ENCODE results near the gene CYP27B1. TPM values are rescaled to one million over a fixed set of nuclear protein-coding genes. Genes with fewer than 3 reads are reported as not detected.

The CYP27B1 gene
- total and polyA plus RNA-seq, 2 donors (not counting 3 experiments of a cell fraction or from before 2014, with no cell fraction given), result 0.62 to 2.7 TPM

DNA sequence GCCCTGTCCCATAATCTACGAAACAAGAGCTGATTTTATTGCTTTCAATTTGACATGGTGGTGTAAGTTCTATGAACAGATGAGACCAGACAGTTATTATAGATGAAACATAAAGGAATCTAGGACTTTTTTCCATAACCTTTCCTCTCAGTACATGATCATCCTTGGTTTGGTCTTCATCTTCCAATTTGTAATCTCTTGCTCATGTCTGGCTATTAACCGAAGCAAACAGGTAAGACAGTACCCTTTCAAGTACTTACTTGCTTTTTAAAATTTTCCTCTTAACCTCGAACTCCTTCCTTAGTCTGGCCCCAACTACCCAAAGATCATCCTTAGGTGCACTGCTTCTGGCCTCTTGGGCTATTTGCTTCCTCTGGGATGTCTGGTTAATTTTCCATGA is 20.9 kb downstream of the CYP27B1 start:
- Histone ChIP-seq H2AFZ (ENCODE audit: low read depth, low read length) (no peak overlapping the region), H3K27ac (ENCODE audit: insufficient read depth, low read depth, low read length) (no peak overlapping the region), H3K4me3 (replicated peaks in 1 of 3; ENCODE audit: insufficient read depth in 1 of 3, low read depth in 1 of 3, low read length in 3 of 3) (no peak overlapping the region), H3K27me3 (ENCODE audit: control insufficient read depth in 2 of 2, insufficient read depth in 2 of 2, low read length in 2 of 2) (peaks cover 3 to 5% of the 10 kb centered on the region in 2 experiments), H3K36me3 (ENCODE audit: control insufficient read depth in 2 of 2, extremely low read depth in 1 of 2, insufficient read depth in 2 of 2, low read length in 2 of 2) (peaks cover 4 to 22% of the 10 kb centered on the region in 2 experiments), H3K9me1 (replicated peaks; ENCODE audit: control insufficient read depth, extremely low read depth, insufficient read depth, low read length) (no peaks in the 10 kb centered on the region), H3K9ac (replicated peaks; ENCODE audit: extremely low read depth, insufficient read depth, low read length) (no peak overlapping the region), H3K79me2 (ENCODE audit: control insufficient read depth, insufficient read depth, low read length) (peaks cover 9% of the 10 kb centered on the region), H3K4me1 (ENCODE audit: control insufficient read depth, extremely low read depth, insufficient read depth, low read length) (peaks cover 11% of the 10 kb centered on the region), H4K20me1 (replicated peaks; ENCODE audit: control insufficient read depth, extremely low read depth, insufficient read depth, low read length) (no peaks in the 10 kb centered on the region), H3K4me2 (ENCODE audit: insufficient read depth, low read length) (peak overlapping the region; percentile 76), H3K9me3 (replicated peaks; ENCODE audit: control insufficient read depth, insufficient read depth, low read length) (no peaks in the 10 kb centered on the region)
- TF ChIP-seq EZH2 (IDR thresholded peaks at IDR 0.05; ENCODE audit: borderline replicate concordance, low read depth, low read length, severe bottlenecking) (no peak), POLR2AphosphoS5 (IDR thresholded peaks at IDR 0.05; ENCODE audit: insufficient read depth, low read depth, low read length) (no peak), JUN (IDR thresholded peaks at IDR 0.05; ENCODE audit: borderline replicate concordance, insufficient read depth, insufficient read length, low read depth) (no peak), POLR2A (IDR thresholded peaks at IDR 0.05; ENCODE audit: low read depth, low read length) (peak; percentile 2), FOS (IDR thresholded peaks at IDR 0.05; ENCODE audit: borderline replicate concordance, insufficient read depth, low read length) (no peak)
- TF ChIP-seq, protein P1, sequence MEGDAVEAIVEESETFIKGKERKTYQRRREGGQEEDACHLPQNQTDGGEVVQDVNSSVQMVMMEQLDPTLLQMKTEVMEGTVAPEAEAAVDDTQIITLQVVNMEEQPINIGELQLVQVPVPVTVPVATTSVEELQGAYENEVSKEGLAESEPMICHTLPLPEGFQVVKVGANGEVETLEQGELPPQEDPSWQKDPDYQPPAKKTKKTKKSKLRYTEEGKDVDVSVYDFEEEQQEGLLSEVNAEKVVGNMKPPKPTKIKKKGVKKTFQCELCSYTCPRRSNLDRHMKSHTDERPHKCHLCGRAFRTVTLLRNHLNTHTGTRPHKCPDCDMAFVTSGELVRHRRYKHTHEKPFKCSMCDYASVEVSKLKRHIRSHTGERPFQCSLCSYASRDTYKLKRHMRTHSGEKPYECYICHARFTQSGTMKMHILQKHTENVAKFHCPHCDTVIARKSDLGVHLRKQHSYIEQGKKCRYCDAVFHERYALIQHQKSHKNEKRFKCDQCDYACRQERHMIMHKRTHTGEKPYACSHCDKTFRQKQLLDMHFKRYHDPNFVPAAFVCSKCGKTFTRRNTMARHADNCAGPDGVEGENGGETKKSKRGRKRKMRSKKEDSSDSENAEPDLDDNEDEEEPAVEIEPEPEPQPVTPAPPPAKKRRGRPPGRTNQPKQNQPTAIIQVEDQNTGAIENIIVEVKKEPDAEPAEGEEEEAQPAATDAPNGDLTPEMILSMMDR (IDR thresholded peaks at IDR 0.05; ENCODE audit: extremely low read depth in 1 of 2, insufficient read depth in 1 of 2, low read depth in 1 of 2, low read length in 2 of 2), result no peak
- TF ChIP-seq, protein P2, sequence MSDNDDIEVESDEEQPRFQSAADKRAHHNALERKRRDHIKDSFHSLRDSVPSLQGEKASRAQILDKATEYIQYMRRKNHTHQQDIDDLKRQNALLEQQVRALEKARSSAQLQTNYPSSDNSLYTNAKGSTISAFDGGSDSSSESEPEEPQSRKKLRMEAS (IDR thresholded peaks at IDR 0.05; ENCODE audit: insufficient read depth, insufficient read length), result no peak
- POLR2A ChIA-PET, result no interaction called here
- BruUV-seq (replicated peaks), result no TSS peak
- DNase-seq (ENCODE audit: low read depth, low spot score) (no peak), FAIRE-seq (no peak)
- intact Hi-C loops (cut with micrococcal nuclease) (no loop called here), dilution Hi-C loops (cut with MboI; ENCODE audit: extremely low pct_ligation_motif_present, low sequenced_read_pairs) (no loop called here)
- CTCF ChIA-PET, result interaction anchor here (2.6 kb wide), 1 partner anchor 20 kb away, joined by 20 read pairs; no protein-coding TSS in a partner anchor

All from endothelial cell of umbilical vein (primary cell).